ENCODE measurements around the gene HINT2.

HINT2 gene

GRCh38 chr9:35798658-35799374, 16.0 kb downstream of the HINT2 start:
- H3K4me3 ChIP-seq: no peak overlapping the region
- no peak overlapping the region for H3K9ac ChIP-seq
- H3K36me3 ChIP-seq: no peaks in the 10 kb centered on the region
- TF ChIP-seq Cebpa-rat (IDR thresholded peaks at IDR 0.05): no peak
- no peaks in the 10 kb centered on the region for H3K9me3 ChIP-seq (replicated peaks in 1 of 11)
- no peaks in the 10 kb centered on the region for H3K27me3 ChIP-seq
- no peaks in the 10 kb centered on the region for H4K20me1 ChIP-seq
- no peak overlapping the region for H3K27ac ChIP-seq
- H3K4me2 ChIP-seq: no peak overlapping the region
- H3K4me1 ChIP-seq: peaks cover 0 to 13% (median 0%) of the 10 kb centered on the region in 10 experiments; a peak in 5 of 20 replicates

DNA sequence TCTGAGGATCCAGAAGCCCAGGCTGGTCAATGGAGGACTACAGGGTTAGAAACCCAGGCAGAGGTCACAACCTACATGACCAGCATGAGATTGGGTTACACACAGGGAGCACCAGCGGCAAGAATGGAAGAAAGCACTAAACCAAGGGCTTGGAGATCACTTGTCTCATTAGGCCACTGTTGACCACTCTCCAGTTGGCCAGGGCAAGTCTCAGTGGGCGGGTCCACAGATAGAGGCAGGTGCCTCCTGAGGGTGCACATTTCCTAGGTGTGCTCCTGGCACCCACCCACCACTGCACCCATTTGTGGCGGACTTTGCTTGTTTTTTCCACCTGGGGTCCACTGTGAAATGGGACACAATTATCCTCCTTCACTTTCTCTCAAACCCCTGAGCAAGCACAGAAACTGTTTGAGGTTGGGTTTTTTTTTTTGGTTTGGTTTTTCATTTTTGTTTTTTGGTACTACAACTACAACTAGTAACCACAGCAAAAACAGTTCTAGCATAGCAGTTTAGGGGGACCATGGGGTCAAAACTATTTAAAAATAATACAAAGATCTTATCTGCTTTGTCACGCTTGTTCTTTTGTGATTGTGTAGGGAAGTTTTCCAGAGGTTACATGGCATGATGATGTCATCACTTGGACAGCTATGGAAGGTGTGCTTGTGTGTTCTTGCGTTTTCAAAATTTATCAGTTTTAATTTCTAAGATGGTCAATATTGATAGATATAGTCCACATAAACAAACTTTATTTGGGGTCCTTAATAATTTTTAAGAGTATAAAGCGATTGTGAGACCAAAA, 17.3 kb downstream of the HINT2 start:
- Histone ChIP-seq H3K4me2 (no peak overlapping the region), H3K27ac (no peak overlapping the region)

GRCh38 chr9:35795695-35796094, 19.1 kb downstream of the HINT2 start:
- H3K36me3 ChIP-seq: no peaks in the 10 kb centered on the region
- no peak overlapping the region for H3K4me2 ChIP-seq

More for the DNA sequence above, 17.3 kb downstream of the HINT2 start:
- Histone ChIP-seq H3K4me1 (peaks cover 0 to 13% (median 0%) of the 10 kb centered on the region in 10 experiments; a peak in 5 of 20 replicates), H3K9ac (no peak overlapping the region), H3K36me3 (no peaks in the 10 kb centered on the region), H4K20me1 (no peaks in the 10 kb centered on the region), H3K4me3 (no peak overlapping the region), H3K27me3 (peaks cover 0 to 4% (median under 1%) of the 10 kb centered on the region in 11 experiments; a peak in 5 of 22 replicates), H3K9me3 (replicated peaks in 1 of 11) (no peaks in the 10 kb centered on the region)
- TF ChIP-seq Cebpa-rat (IDR thresholded peaks at IDR 0.05): no peak

DNA sequence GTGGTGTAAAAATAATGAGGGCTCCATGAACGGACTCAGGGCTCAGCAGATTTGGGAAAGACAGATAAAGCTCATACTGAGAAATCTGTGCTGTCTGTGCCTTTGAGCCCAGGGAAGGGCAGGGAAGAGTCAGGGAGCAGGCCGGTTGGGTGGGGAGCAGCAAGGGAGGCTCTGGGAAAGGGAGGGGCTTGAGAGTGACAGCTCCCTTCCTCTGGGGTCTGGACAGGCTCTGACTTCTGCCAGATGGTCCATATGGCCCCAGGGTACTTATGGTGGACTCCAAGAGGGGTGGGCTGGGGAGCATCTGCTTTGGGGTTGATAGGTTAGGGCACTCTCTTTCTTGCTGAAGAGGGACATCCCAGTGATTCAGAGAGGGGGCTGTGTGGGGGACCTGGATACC, 21.4 kb downstream of the HINT2 start:
- no peak for TF ChIP-seq Cebpa-rat (IDR thresholded peaks at IDR 0.05)
- no peak overlapping the region for H3K4me2 ChIP-seq
- H3K9ac ChIP-seq: no peak overlapping the region
- H3K27me3 ChIP-seq: peaks cover 7 to 22% (median 15%) of the 10 kb centered on the region in 11 experiments; a peak in 20 of 22 replicates
- no peak overlapping the region for H3K4me3 ChIP-seq
- no peaks in the 10 kb centered on the region for H3K9me3 ChIP-seq (replicated peaks in 1 of 11)
- H3K27ac ChIP-seq: no peak overlapping the region
- H3K4me1 ChIP-seq: peaks cover 0 to 8% (median 5%) of the 10 kb centered on the region in 10 experiments; a peak in 7 of 20 replicates
- H3K36me3 ChIP-seq: no peaks in the 10 kb centered on the region
- no peaks in the 10 kb centered on the region for H4K20me1 ChIP-seq

More at GRCh38 chr9:35795695-35796094, 19.1 kb downstream of the HINT2 start:
- Histone ChIP-seq H3K9me3 (replicated peaks in 1 of 11) (no peaks in the 10 kb centered on the region), H3K4me3 (no peak overlapping the region), H4K20me1 (no peaks in the 10 kb centered on the region), H3K4me1 (peaks cover 0 to 13% (median 2%) of the 10 kb centered on the region in 10 experiments; a peak in 7 of 20 replicates), H3K27me3 (peaks cover 4 to 18% (median 12%) of the 10 kb centered on the region in 11 experiments; a peak in 20 of 22 replicates), H3K9ac (no peak overlapping the region), H3K27ac (no peak overlapping the region)
- no peak for TF ChIP-seq Cebpa-rat (IDR thresholded peaks at IDR 0.05)

- Histone ChIP-seq H4K20me1 (no peaks in the 10 kb centered on the region), H3K27me3 (peaks cover 7 to 22% (median 15%) of the 10 kb centered on the region in 11 experiments; a peak in 20 of 22 replicates), H3K4me3 (no peak overlapping the region), H3K4me2 (no peak overlapping the region), H3K4me1 (peaks cover 0 to 8% (median 6%) of the 10 kb centered on the region in 10 experiments; a peak in 9 of 20 replicates), H3K36me3 (no peaks in the 10 kb centered on the region), H3K9me3 (replicated peaks in 1 of 11) (no peaks in the 10 kb centered on the region), H3K27ac (no peak overlapping the region), H3K9ac (no peak overlapping the region)
- TF ChIP-seq Cebpa-rat (IDR thresholded peaks at IDR 0.05): no peak
These were observed 22.0 kb downstream of the HINT2 start for GRCh38 chr9:35792826-35793225.

DNA sequence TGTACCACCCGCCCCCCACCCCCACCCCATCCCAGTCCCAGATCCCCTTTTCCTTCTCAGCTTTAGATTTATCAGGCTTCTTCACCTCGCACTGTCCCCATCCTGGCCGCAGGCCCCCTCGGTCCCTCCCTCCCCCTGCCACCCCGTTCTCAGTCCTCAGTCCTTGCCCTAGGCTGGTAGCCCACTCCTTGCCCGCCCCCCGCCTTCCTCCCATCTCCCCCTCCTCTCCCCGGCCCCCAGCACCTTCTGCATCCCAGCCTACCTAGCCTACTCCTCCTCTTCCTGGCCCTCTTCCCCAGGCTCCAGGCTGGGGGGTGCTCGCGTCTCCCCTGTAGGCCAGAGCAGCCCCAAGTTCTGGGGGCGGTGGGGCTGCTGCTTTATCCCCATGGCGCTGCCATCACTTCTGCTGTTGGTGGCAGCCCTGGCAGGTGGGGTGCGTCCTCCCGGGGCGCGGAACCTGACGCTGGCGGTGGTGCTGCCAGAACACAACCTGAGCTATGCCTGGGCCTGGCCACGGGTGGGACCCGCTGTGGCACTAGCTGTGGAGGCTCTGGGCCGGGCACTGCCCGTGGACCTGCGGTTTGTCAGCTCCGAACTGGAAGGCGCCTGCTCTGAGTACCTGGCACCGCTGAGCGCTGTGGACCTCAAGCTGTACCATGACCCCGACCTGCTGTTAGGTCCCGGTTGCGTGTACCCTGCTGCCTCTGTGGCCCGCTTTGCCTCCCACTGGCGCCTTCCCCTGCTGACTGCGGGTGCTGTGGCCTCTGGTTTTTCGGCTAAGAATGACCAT, 22.6 kb downstream of the HINT2 start:
- H3K9ac ChIP-seq: no peak overlapping the region
- H3K27me3 ChIP-seq: peaks cover 7 to 22% (median 15%) of the 10 kb centered on the region in 11 experiments; a peak in 20 of 22 replicates
- H4K20me1 ChIP-seq: no peaks in the 10 kb centered on the region
- H3K27ac ChIP-seq: no peak overlapping the region
- H3K4me2 ChIP-seq: no peak overlapping the region
- peaks cover 4 to 14% (median 11%) of the 10 kb centered on the region in 10 experiments; a peak in 14 of 20 replicates for H3K4me1 ChIP-seq
- TF ChIP-seq Cebpa-rat (IDR thresholded peaks at IDR 0.05): no peak
- no peaks in the 10 kb centered on the region for H3K9me3 ChIP-seq (replicated peaks in 1 of 11)
- H3K36me3 ChIP-seq: no peaks in the 10 kb centered on the region
- H3K4me3 ChIP-seq: no peak overlapping the region

- Histone ChIP-seq H3K27me3 (peaks cover 7 to 22% (median 15%) of the 10 kb centered on the region in 11 experiments; a peak in 20 of 22 replicates), H3K36me3 (no peaks in the 10 kb centered on the region), H3K9me3 (replicated peaks in 1 of 11) (no peaks in the 10 kb centered on the region), H3K4me1 (peaks cover 6 to 16% (median 13%) of the 10 kb centered on the region in 10 experiments; a peak in 14 of 20 replicates), H4K20me1 (no peaks in the 10 kb centered on the region), H3K27ac (no peak within 1 kb of the TSS), H3K9ac (peak within 1 kb of the TSS in 7 of 11 experiments; percentile 24 to 64 (median 55); a peak in 9 of 22 replicates), H3K4me2 (peak within 1 kb of the TSS in 10 of 11 experiments; percentile 30 to 66 (median 45); a peak in 19 of 22 replicates), H3K4me3 (peak within 1 kb of the TSS in 6 of 10 experiments; percentile 40 to 62 (median 46); a peak in 8 of 20 replicates)
- no peak for TF ChIP-seq Cebpa-rat (IDR thresholded peaks at IDR 0.05)
These were observed 23.4 kb downstream of the HINT2 start, which contains the start of gene NPR2 for GRCh38 chr9:35791297-35791921. Gene NPR2 (plus strand): TSS chr9:35791591. CDS start chr9:35792409, 818 bp downstream.

Data from BLaER1 treated with 17β-estradiol and CSF1 and Interleukin-3, amounts not matched to agents 10 nM and 100 nM (cell line).